GM03348 (cell line): ENCODE measurements around the gene USP53.
A peak's percentile ranks its signal among the peaks of the same experiment; 100 is the strongest.
"Not testable (repeated sequence)": the region's sequence is repeated elsewhere in the genome, so short reads cannot be mapped to it uniquely, and the experiment has no call there.

Source experiments
- DNase-seq: peaks from one replicate; pipeline ENCODE4 v3.0.0; 2012; ENCODE audit warnings: low spot score

Gene USP53

DNA sequence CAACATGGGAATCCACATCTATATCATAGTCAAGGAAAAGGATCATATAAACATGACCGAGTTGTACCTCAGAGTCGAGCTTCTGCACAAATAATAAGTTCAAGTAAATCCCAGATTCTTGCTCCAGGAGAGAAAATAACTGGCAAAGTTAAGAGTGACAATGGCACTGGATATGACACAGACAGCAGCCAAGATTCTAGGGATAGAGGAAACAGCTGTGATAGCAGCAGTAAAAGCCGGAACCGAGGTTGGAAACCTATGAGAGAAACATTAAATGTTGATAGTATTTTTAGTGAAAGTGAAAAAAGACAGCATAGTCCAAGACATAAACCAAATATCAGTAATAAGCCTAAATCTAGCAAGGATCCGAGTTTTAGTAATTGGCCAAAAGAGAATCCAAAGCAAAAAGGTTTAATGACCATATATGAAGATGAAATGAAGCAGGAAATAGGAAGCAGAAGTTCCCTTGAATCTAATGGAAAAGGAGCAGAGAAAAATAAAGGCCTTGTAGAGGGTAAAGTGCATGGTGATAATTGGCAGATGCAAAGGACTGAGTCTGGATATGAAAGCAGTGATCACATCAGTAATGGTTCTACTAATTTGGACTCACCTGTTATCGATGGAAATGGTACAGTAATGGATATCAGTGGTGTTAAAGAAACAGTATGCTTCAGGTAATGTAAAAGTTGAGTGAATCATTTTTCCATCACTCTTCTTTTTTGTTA is 59.0 kb downstream of the USP53 start:
- no peak for DNase-seq

DNA sequence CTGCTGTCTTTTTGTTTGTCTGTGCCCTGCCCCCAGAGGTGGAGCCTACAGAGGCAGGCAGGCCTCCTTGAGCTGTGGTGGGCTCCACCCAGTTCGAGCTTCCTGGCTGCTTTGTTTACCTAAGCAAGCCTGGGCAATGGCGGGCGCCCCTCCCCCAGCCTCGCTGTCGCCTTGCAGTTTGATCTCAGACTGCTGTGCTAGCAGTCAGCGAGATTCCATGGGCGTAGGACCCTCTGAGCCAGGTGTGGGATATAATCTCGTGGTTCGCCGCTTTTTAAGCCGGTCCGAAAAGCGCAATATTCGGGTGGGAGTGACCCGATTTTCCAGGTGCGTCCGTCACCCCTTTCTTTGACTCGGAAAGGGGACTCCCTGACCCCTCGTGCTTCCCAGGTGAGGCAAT is 67.0 kb downstream of the USP53 start:
- not testable (repeated sequence) for DNase-seq

DNA sequence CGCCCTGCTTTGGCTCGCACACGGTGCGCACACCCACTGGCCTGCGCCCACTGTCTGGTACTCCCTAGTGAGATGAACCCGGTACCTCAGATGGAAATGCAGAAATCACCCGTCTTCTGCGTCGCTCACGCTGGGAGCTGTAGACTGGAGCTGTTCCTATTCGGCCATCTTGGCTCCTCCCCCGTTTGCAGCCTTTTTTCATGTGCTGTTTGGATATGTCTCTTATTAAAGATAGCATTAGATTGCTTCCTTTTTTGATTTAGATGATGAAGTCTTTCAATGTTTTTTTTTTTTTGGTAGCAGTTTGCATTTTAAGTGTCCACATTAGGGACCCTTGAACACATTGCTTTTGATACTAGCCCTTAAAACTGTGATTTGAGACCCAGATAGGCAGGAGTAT is 67.4 kb downstream of the USP53 start:
- not testable (repeated sequence) for DNase-seq

DNA sequence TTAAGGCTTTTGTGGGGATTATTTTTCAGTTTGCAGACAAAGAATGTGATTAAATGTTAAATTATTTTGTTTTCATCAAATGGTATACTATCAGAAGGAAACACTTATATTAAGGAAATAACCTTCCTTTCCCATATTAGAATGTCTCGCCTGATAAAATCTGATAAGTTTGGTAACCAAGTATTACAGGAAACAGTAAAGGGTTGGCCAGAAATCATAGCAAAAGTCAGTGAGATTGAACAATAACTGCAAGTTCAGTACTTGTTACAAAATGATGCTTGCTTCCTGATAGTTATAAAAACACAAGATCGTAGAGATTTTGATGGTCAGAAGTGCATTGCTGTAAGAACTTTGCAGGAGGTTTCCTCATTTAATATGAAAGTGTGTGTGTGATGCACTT is 68.9 kb downstream of the USP53 start:
- DNase-seq, result no peak

DNA sequence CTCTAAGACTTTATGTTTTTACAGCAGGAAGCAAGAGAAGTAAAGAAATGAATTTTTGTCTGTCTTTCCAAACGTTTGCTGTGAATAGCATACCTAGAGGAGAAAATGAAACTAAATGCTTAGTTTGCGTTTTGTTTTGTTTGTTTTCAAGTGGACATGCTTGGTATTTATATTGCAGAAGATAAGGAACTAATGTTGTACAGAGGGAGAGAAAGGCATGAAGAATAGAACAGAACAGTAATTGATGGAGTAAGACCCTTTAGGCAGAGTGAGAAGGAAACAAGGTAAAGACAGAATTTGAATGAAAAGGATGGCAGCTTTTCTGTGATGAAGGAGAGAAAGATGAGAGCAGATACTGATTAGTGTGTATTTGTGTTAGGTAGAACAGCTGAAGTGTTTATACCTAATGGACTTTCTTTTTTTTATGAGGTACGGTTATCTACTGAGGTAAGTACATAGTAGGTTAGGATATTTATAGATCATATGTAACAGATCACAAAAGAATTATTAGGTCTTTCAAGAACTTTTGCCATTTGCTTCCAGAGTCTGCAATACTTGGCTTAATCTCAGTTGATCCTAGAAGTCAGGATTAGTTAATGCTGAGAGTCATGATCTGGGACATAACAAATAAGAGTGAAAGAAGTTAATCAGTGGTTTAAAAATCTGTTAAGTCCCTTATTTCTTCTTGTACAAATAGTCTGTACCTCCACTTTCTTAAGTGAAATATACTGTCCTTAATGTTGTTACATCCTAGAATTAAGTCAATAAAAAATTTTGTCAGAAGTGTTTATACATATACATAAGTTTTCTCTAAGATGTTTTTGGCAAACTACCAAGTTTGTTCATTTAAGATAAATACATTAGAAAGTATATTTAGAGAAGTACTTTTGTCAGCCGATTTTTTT is 72.6 kb downstream of the USP53 start:
- no peak for DNase-seq

DNA sequence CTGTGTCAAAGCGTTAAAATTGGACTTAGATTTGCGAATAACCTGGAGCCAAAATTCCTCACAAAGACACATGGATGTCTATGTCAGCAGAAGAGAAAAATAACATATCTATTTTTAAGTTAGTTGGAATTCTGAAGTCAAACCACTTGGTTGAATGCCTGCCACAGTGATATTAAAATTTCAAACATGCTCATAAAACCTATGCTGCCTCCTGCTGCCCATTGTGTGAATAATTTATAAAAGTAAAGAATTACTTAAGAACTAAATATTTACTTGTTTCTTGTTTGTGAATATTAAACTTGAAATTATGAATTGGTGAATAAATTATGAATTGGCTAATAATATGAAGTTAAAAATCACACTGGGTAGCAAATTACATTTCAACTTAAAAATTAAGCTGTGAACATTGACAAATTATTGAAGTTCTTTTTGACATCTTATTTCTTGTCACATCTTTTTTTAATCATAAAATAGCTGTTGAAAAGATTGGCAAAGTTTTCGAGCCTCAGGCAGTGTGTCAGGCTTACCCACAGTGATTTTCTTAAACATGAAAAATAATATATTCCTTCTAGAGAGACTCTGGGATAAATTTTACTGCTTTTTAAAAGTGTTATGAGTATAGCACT is 74.0 kb downstream of the USP53 start:
- DNase-seq, result peak; percentile 42

DNA sequence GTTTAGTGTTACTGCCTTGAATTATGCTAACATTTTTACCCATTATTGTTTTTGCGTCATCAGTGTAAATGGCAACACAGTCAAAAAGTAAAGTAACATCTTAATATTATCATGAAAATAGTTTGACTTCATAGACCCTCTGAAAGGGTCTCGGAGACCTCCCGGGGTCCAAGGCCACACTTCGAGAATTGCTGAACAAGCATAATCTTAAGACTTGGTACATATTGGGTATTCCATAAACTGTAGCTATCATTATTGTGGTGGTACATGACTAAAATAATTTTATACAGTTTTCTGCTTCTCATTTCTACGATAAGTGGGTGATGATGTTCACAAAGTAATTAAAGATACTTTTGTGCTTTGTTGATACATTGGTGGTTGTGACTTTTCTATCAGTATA is 76.8 kb downstream of the USP53 start:
- DNase-seq, result no peak

DNA sequence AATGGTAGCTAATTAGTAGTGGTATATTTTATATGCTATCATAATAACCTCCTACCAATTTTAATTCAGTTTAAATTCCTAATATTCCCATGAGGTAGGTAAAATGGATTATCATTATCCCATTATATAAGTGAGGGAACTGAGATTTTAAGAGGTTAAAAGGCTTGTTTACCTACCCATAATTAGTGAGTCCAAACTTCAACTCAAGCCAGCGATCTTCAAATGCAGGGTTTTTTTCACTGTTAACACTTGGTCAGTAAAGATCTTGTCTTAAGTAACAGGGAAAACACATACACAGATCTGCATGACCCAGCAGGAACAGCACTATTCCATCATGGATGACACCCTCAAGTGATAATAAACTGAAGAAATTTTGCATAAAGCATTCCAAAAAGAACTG is 78.1 kb downstream of the USP53 start:
- no peak for DNase-seq

DNA sequence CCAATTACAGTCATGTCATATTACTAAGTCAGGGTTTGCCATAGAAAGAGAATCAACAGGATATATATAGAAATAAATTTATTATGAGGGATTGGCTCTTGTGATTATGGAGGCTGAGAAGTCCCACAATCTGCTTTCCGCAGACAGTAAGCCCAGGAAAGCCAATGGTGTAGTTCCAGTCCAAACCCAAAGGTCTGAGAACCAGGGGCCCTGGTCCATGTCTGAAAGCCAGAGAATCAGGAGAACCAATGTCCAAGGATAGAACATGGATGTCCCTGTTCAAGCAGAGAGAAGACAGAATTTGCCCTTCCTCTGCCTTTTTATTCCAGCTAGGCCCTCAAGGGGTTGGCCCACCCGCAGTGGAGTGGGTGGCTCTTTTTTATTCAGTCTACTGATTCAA is 83.8 kb downstream of the USP53 start:
- DNase-seq, result no peak

DNA sequence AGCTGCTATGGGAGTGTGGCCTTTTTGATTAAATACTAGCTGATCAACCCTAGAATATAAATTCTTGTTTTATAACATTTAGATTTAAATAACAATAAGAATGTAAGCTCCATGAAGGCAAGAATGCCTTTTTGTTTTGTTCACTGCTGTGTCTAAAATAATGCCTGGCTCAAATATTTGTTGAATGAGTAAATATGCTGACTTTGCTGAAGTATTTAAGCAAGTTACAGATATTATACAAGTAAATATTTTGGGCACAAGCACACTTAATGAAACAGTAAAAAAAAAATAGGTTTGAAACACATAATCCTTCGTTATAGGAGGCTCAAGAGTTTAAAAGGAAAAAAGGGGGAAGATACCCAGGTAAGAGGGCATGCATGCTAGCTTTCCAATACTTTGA is 85.3 kb downstream of the USP53 start:
- DNase-seq, result no peak

DNA sequence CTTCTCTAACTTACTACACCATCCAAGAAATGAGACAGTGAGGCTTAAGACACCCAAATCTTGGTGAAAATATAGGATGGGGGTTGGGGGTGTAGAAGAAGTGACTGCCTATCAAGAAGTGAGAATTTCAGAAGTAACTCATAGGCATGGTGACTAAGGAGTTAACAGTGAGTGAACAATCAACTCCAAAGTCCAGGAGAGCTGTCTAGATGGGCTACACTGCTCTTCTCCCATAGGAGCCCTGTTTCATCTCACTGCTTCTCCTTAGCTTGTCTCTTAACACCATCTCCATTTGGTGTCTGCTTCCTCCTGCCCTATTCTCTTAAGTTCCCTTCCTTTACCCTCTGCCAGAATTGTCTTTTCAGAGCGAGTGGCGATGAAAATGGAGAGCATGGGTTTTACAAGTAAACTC is 86.8 kb downstream of the USP53 start:
- DNase-seq, result peak; percentile 22

DNA sequence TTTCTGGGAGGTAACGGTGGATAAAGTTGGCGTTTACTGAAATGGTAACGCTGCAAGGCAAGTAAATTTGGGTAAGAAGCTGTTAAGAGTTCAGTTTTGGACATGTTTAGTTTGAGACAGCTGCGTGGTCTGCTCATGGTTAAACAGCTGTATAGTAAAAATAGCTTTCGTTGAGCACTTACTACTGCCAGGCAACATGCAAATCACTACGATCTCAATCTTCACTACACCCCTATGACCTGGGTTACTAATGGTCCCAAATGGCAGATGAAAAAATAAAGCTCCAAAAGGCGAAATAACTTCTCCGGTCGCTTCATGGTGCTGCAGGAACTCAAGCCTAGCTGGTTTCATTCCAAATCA is 87.2 kb downstream of the USP53 start:
- DNase-seq, result no peak

DNA sequence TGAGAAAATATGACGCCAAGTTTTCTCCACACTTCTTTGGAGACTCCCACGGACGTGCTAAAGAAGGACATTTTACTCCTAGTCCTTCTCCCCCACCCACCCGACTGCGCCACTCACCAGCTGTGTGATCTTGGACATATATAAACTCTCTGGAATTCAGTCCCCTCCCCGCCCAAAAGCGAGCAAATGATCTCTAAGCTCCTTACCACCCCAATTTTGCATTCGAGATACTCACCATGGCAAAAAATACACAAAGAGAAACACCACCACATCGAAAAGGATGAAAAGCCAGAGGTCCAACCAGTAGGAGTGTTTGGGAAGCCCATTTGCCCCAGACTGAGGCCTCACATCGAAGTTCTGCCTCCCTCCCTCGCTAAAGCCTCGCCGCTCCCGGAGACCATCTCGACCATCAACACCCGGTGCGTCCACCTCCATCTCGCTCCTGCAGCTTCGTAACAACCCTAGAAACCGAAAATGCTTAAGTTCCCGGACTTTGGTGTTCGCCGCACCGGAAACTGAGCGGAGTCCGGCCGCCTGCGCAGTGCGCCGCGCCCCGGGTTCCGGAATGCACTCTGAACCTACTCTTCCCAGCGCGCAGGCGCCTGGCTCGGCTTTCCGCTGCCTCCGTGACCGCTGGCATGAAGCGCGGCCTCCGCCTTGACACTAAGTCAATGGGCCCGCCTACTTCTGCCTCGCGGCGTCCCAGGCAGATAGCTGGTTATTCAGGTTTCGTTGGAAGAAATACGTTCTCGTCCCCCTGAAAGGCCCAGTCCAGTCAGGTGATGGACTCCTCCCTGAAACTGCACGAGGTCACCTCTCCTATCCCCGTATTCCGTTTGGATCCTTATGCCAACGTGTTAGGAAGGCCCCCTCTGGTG is 87.8 kb downstream of the USP53 start:
- peak; percentile 96 for DNase-seq

DNA sequence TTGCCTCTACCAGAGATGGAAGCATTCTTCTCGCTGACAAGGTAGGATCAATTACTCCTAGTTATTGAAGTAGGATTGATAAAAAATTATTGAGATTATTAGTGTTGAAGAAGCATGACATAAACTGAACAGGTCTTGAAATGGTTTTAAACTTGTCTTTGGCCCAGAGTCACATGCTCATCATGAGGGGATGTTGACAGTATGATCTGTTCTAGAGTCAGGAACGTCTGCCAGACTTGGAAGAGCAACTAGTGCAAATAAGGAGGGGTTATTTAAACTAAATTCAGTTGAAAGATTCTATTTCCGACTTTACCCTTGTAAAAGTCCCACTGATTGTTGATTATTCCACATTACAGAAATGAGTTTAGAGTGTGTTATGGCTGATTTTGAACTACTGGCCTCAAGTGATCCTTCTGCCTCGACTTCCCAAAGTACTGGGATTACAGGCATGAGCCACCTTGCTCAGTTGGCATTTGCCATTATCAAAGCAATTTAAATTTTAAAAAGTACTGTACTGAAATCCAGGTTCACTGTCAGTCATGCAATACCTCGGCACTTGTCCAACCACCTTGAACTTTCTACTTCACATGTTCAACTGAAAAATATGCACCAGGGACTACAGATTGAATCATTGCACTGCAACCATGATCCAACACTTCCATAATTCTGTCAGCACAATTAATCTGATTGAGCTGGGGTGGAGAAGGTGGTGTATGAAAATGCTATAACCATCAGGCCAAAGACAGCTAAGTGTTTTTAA is 89.7 kb downstream of the USP53 start:
- DNase-seq, result no peak

DNA sequence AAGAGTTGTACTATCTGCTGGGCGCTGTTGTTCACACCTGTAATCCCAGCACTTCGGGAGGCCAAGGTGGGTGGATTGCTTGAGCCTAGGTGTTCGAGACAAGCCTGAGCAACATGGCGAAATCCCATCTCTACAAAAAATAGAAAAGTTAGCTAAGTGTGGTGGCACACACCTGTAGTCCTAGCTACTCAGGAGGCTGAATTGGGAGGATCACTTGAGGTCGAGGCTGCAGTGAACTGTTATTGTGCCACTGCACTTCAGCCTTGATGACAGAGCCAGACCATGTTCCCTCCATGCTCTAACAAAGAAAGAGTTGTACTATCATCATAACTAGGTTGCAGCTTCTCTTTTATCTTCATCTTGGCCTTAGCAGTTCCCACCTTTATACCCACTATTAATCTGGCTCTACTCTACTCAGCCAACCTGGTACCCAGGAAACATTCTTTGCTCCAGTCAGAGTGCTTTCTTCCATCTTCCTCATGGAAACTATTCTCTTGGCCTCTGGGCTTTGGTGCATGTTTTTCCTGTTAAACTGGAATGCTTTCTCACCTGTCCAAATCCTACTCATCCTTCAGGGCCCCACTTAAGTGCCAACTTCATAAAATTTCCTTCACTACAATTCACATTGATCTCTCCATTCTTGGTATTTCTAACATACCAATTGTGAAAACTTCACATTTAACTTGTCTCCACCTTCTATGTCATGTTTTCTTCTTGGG is 91.2 kb downstream of the USP53 start:
- DNase-seq, result no peak

DNA sequence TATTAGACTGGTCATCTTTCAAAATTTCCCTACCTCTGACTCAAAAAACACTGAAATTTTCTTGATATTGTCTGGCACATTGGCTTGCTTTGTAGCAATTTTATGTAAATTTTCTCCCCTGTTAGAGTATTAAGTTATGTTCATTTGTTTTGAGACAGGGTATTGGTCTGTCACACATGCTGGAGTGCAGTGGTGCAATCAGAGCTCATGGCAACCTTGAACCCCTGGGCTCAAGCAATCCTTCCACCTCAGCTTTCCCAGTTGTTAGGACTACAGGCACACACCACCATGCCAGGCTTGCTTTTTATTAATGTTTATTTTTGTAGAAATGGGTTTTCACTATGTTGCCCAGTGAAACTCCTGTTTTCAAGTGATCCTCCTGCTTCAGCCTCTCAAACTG is 91.9 kb downstream of the USP53 start:
- DNase-seq, result no peak

DNA sequence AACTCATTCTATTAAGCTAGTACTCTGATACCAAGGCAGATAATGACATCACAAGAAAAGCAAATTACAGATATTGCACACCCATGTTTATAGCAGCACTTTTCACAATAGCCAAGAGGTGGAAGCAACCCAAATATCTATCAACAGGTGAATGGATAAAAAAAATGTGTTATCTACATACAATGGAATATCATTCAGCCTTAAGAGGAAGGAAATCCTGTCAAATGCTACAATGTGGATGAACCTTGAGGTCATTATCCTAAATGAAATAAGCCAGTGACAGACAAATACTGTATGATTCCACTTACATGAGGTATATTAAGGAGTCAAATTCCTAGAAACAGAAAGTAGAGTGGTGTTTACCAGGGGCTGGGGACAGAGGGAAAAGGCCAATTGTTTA is 95.1 kb downstream of the USP53 start:
- no peak for DNase-seq

DNA sequence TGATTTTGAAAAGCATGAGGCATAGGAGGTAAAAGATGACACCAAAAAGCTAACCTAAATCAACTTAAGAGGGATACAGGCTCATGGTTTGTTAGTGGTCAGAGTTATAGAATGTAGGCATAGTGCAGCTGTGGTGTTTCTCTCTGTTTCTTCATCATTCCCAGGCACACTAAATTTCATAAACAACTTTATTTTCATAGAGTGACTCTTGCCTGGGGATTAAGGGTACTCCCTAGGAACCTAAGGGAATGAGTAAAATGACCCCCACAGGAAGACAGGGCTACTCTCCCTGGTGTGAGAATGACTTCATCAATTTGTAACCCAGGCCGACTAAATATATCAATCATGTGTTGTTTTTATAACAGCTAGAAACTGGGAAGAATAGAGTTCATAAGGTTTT is 98.3 kb downstream of the USP53 start:
- no peak for DNase-seq

DNA sequence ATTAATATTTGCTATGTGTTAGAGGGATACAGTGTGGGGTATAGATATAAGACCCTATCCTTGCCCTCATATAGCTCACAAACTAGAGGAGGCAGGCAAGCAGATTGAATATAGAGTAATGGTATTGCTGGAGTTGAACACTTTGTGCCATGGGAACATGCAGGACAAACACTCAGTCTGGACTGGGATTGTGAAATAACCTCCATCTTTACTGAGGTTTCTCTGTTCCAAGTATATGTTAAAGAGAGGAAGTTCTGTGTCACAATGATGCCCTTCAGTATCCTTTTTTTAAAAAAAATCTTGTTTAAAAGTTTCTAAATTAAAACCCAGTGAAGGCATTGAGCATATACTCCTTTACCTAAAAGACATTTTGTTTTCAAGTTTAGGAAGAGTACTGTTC is 100.7 kb downstream of the USP53 start:
- DNase-seq, result no peak

DNA sequence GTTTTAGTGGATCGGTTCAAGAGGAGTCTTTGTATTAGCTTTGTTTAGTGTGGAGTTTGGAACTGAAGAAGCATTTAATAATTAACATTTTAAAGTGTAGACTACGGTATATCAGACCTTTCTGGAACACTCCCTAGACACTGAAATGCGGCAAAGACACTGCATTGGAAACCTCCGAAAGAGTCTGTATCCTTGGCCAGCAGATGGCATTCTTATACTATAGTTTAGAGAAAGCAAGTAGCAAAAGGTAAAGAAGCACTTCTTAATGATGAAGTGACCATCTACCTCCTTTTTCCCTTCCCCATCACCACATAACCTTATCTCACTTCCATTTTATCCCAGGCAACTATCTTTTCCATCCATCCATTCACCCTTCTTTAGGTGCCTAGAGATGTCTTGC is 101.8 kb downstream of the USP53 start:
- peak; percentile 29 for DNase-seq

DNA sequence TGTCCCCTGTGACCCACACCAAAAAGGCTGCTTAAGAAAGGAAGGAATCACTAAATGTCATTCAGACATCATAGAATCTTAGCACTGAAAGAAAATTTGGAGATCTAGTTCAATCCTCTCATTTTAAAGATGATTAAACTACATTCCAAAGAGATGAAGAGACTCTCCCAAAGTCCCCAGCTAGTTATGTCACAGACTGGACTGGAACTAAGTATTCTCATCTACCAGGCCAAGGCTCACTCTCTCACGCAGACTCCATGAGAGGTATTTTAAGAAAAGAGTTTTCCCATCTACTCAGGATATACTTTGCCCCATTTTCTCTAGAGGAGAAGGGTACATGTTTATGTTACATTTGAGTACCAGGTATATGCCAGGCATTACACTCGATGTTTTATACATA is 102.5 kb downstream of the USP53 start:
- peak; percentile 27 for DNase-seq
